ENCODE data around the gene DDX41. TPM values are rescaled to one million over a fixed set of nuclear protein-coding genes. Genes with fewer than 3 reads are reported as not detected.

Gene DDX41
- total and polyA plus RNA-seq, 10 of the 15 experiments (the other 5 are each of a cell fraction or from before 2014, with no cell fraction given), result 32.7 to 215 (median 93.6) TPM

DNA sequence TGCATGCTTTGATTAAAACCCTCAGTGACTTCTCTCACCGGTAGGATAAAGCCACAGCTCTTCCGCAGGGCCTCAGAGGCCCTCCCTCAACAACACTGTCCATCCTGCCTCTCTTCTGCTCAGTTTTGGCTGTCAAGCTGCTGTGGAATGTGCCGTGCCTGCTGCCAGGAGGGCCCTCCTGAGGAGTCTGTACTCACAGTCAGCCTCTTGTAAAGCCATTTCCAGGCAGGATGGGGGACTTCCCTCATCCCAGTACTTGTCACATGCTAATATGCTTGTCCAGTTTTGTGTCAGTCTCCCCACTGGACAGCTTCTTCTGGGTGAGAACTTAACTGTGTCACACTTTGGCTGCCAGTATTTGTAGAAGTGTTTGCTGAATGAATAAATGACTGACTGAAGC, 13.9 kb upstream of the DDX41 start (continued):
- TF ChIP-seq, protein P1, sequence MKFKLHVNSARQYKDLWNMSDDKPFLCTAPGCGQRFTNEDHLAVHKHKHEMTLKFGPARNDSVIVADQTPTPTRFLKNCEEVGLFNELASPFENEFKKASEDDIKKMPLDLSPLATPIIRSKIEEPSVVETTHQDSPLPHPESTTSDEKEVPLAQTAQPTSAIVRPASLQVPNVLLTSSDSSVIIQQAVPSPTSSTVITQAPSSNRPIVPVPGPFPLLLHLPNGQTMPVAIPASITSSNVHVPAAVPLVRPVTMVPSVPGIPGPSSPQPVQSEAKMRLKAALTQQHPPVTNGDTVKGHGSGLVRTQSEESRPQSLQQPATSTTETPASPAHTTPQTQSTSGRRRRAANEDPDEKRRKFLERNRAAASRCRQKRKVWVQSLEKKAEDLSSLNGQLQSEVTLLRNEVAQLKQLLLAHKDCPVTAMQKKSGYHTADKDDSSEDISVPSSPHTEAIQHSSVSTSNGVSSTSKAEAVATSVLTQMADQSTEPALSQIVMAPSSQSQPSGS (IDR thresholded peaks at IDR 0.05; ENCODE audit: low read length), result no peak
- TF ChIP-seq POLR2AphosphoS5 (IDR thresholded peaks at IDR 0.05; ENCODE audit: low read length) (no peak), ZSCAN29 (IDR thresholded peaks at IDR 0.05) (no peak), BRCA1 (IDR thresholded peaks at IDR 0.05; ENCODE audit: low read depth, low read length) (no peak)

DNA sequence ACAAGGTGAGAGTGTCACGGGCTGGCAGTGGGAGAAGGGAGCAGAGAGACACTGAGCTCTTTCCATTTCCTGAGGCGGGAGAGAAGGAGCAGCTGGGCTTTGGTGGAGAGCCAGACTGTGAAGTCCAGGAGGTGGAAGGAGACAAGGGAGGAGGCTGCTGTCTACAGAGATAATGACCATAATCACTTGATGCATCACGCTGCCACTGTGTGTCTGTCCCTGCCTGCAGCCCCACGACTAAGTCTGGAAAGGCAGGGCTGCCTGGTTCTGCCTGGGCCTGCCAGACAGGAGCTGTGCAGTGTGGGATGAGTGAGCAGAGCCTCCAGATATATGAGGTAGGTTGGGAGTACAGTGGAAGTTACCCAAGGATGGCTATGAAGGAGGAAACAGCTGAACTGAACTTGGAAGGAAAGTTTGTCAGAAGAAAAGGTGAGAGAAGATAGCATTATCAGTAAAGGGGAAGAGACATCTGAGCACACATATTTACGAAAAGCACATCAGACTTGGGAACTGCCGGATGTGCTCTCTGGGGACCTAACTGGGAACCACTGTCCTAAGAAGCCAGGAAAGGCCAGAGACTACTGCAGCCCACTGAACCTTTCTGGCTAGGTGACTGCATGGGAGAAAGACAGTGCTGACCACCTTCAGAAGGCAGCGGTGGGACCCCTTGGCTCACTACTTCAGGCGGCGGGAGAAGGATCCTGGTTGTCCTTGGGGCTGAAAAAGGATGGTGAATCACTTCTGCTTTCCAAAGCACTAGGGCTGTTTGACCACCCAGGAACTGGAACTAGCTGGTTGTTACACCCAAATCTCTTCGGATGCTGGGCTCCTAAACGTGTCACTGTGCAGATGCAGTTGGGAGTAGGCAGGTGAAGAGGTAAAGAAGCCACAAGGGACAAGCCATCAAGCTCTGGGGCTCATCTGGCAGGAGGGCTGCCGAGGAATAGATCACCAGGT, 12.8 kb upstream of the DDX41 start:
- TF ChIP-seq KAT2A (conservative IDR thresholded peaks at IDR 0.05; ENCODE audit: control insufficient read depth, low read depth, low read length), result no peak
- TF ChIP-seq BACH1 (IDR thresholded peaks at IDR 0.05; ENCODE audit: borderline replicate concordance), result no peak
- no peak for TF ChIP-seq CBFB (IDR thresholded peaks at IDR 0.05; ENCODE audit: low read depth)
- no peak for TF ChIP-seq RB1 (IDR thresholded peaks at IDR 0.05; ENCODE audit: borderline replicate concordance)
- TF ChIP-seq SMC3 (IDR thresholded peaks at IDR 0.05; ENCODE audit: borderline replicate concordance, low read length), result no peak
- no peak for TF ChIP-seq SREBF1 (IDR thresholded peaks at IDR 0.05; ENCODE audit: low read length)
- no peak for TF ChIP-seq NFYA (IDR thresholded peaks at IDR 0.05; ENCODE audit: borderline replicate concordance, low read depth, low read length)
- TF ChIP-seq BCL3 (IDR thresholded peaks at IDR 0.05; ENCODE audit: borderline replicate concordance, insufficient read depth, low read depth, low read length, poor library complexity, severe bottlenecking), result no peak
- TF ChIP-seq KDM1A (IDR thresholded peaks at IDR 0.05; ENCODE audit: borderline replicate concordance), result no peak
- TF ChIP-seq, protein P2, sequence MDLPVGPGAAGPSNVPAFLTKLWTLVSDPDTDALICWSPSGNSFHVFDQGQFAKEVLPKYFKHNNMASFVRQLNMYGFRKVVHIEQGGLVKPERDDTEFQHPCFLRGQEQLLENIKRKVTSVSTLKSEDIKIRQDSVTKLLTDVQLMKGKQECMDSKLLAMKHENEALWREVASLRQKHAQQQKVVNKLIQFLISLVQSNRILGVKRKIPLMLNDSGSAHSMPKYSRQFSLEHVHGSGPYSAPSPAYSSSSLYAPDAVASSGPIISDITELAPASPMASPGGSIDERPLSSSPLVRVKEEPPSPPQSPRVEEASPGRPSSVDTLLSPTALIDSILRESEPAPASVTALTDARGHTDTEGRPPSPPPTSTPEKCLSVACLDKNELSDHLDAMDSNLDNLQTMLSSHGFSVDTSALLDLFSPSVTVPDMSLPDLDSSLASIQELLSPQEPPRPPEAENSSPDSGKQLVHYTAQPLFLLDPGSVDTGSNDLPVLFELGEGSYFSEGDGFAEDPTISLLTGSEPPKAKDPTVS (IDR thresholded peaks at IDR 0.05; ENCODE audit: low read depth, low read length), result no peak
- no peak for TF ChIP-seq STAT1 (conservative IDR thresholded peaks at IDR 0.05)
- no peak for TF ChIP-seq BCL11A (IDR thresholded peaks at IDR 0.05; ENCODE audit: low read depth, low read length)
- TF ChIP-seq FOS (IDR thresholded peaks at IDR 0.05; ENCODE audit: borderline replicate concordance, extremely low read depth, insufficient read length), result no peak
- no peak for TF ChIP-seq CHD2 (IDR thresholded peaks at IDR 0.05; ENCODE audit: borderline replicate concordance, low read depth, low read length)
- TF ChIP-seq ZZZ3 (IDR thresholded peaks at IDR 0.05; ENCODE audit: control insufficient read depth, insufficient read length, low read depth), result no peak
- 84% methylated on average over 12 of the region's 12 CpGs for WGBS (ENCODE audit: insufficient coverage, insufficient replicate concordance, low lambda C conversion rate, missing lambda C conversion rate)
- no peaks in the 10 kb centered on the region for H3K27me3 ChIP-seq (replicated peaks in 1 of 2; ENCODE audit: control insufficient read depth in 2 of 2, insufficient read depth in 2 of 2, low read length in 1 of 2)
- H3K36me3 ChIP-seq (ENCODE audit: control insufficient read depth in 2 of 2, insufficient read depth in 2 of 2, low read length in 1 of 2), result peaks cover 11 to 25% of the 10 kb centered on the region in 2 experiments; a peak in 3 of 4 replicates
- no peak overlapping the region for H3K9ac ChIP-seq (ENCODE audit: control insufficient read depth, insufficient read depth, low read length)
- H3K4me3 ChIP-seq, result no peak overlapping the region
- SMC1A ChIA-PET (ENCODE audit: uncharacterized antibody, unreplicated experiment), result no interaction called here
- no peak for ATAC-seq
- H2AFZ ChIP-seq (ENCODE audit: control insufficient read depth, low read depth, low read length), result no peak overlapping the region
- intact Hi-C loops (cut with micrococcal nuclease; ENCODE audit: unreplicated experiment), result no loop called here
- no peaks in the 10 kb centered on the region for H3K4me1 ChIP-seq (ENCODE audit: control insufficient read depth, insufficient read depth, low read length)
- FAIRE-seq, result no peak
- no peaks in the 10 kb centered on the region for H3K79me2 ChIP-seq (ENCODE audit: control insufficient read depth, insufficient read depth, low read length)
- no peak overlapping the region for H3K4me2 ChIP-seq (ENCODE audit: control insufficient read depth, insufficient read depth)
- H4K20me1 ChIP-seq (ENCODE audit: control insufficient read depth, insufficient read depth), result no peaks in the 10 kb centered on the region
- no peak for DNase-seq (ENCODE audit: low read depth, low spot score)
- H3K9me3 ChIP-seq (replicated peaks; ENCODE audit: control insufficient read depth, insufficient read depth, low read length), result no peaks in the 10 kb centered on the region
- RAD21 ChIA-PET (ENCODE audit: unreplicated experiment), result no interaction called here
- CTCF ChIA-PET, result no interaction called here
- no peak overlapping the region for H3K27ac ChIP-seq (ENCODE audit: control insufficient read depth, insufficient read depth)
- in situ Hi-C loops (cut with MboI), result no loop called here
- POLR2A ChIA-PET, result interaction anchor here (0.7 to 1.7 kb wide), 2 partner anchors 16 to 19 kb away, joined by 3 read pairs; no protein-coding TSS in a partner anchor
- BruUV-seq (replicated peaks), result no TSS peak

Measured in GM12878 (cell line).